K562 (cell line): ENCODE data around the gene P2RY11. TPM values are rescaled to one million over a fixed set of nuclear protein-coding genes. Genes with fewer than 3 reads are reported as not detected.
A peak's percentile ranks its signal among the peaks of the same experiment; 100 is the strongest.

Experiments used
- CBX1 ChIP-seq: sonication (generic); IDR thresholded peaks from 2 replicates; pipeline ENCODE4 v1.6.1; 2016; ENCODE audit warnings: antibody characterized with exemption, low read depth, mild to moderate bottlenecking
- CHCHD3 ChIP-seq: fragments of 250-450 bp; sonication (Bioruptor Pico); IDR thresholded peaks from 2 replicates; pipeline ENCODE4 v2.1.2; 2022; ENCODE audit warnings: mild to moderate bottlenecking
- EP400 ChIP-seq: fragments of 450-650 bp; IDR thresholded peaks from 2 replicates; pipeline ENCODE4 v1.6.1; 2017; ENCODE audit warnings: antibody characterized with exemption, mild to moderate bottlenecking, moderate library complexity
- FUS ChIP-seq: fragments of 200-400 bp; formaldehyde crosslinking; optimal IDR thresholded peaks from 2 replicates; pipeline ENCODE3; 2017; ENCODE audit warnings: low read depth, low read length
- GABPB2 ChIP-seq: fragments of 250-450 bp; sonication (Bioruptor Pico); conservative IDR thresholded peaks from 2 replicates; pipeline ENCODE4 v1.5.1; 2021; ENCODE audit warnings: mild to moderate bottlenecking
- HNRNPL ChIP-seq: fragments of 200-400 bp; formaldehyde crosslinking; IDR thresholded peaks from 2 replicates; pipeline ENCODE4 v1.6.1; 2017; ENCODE audit warnings: low read depth, mild to moderate bottlenecking, low read length
- KDM4B ChIP-seq, 2 experiments: fragments of 450-650 bp in 1 of 2; sonication (generic) in 1 of 2; IDR thresholded peaks; 2 replicates each; pipeline ENCODE4 v1.6.1; 2016 to 2017; ENCODE audit warnings: borderline replicate concordance in 2 of 2, antibody characterized with exemption in 1 of 2, low read depth in 1 of 2, mild to moderate bottlenecking in 1 of 2
- L3MBTL2 ChIP-seq: fragments of 450-650 bp; IDR thresholded peaks from 2 replicates; pipeline ENCODE4 v1.6.1; 2016; ENCODE audit warnings: mild to moderate bottlenecking, moderate library complexity
- MEF2A ChIP-seq: IDR thresholded peaks from 2 replicates; pipeline ENCODE4 v1.6.1; 2011; ENCODE audit warnings: low read depth, mild to moderate bottlenecking, low read length, moderate library complexity; ENCODE audit not compliant: control insufficient read depth
- MEIS2 ChIP-seq: fragments of 450-650 bp; IDR thresholded peaks from 2 replicates; pipeline ENCODE4 v1.6.1; 2014; ENCODE audit warnings: mild to moderate bottlenecking; ENCODE audit not compliant: partially characterized antibody
- NR4A1 ChIP-seq, 2 experiments: fragments of 250-450 bp in 1 of 2; fragments of 450-650 bp in 1 of 2; sonication (Bioruptor Pico) in 1 of 2; IDR thresholded peaks; 2 replicates each; pipeline versions ENCODE4 v1.4.0 to v1.6.1; 2016 to 2020; ENCODE audit warnings: mild to moderate bottlenecking in 2 of 2, missing compliant biosample characterization in 1 of 2, missing genetic modification characterization in 1 of 2, moderate library complexity in 1 of 2
- POLR2H ChIP-seq: IDR thresholded peaks from 2 replicates; pipeline ENCODE4 v1.6.1; 2016; ENCODE audit warnings: missing genetic modification characterization, low read depth, mild to moderate bottlenecking, control low read depth, missing compliant biosample characterization, moderate library complexity
- SMAD4 ChIP-seq: fragments of 250-450 bp; sonication (Bioruptor Pico); conservative IDR thresholded peaks from 2 replicates; pipeline ENCODE4 v1.8.0; 2021; ENCODE audit warnings: inconsistent platforms, mild to moderate bottlenecking, moderate library complexity
- SRSF1 ChIP-seq: fragments of 200-400 bp; formaldehyde crosslinking; IDR thresholded peaks from 2 replicates; pipeline ENCODE4 v1.6.1; 2017; ENCODE audit warnings: mild to moderate bottlenecking, low read depth, low read length, moderate library complexity
- SRSF7 ChIP-seq: fragments of 200-400 bp; formaldehyde crosslinking; optimal IDR thresholded peaks from 2 replicates; pipeline ENCODE3; 2017; ENCODE audit warnings: mild to moderate bottlenecking, low read depth, low read length
- SUPT5H ChIP-seq: fragments of 450-650 bp; IDR thresholded peaks from 2 replicates; pipeline ENCODE4 v1.6.1; 2016
- ZBTB5 ChIP-seq: fragments of 450-650 bp; IDR thresholded peaks from 2 replicates; pipeline ENCODE4 v1.6.1; 2017; ENCODE audit warnings: antibody characterized with exemption
- ZEB2 ChIP-seq: fragments of 450-650 bp; IDR thresholded peaks from 2 replicates; pipeline ENCODE4 v1.6.1; 2016
- ZKSCAN1 ChIP-seq: fragments of 150-350 bp; IDR thresholded peaks from 2 replicates; pipeline ENCODE4 v1.6.1; 2016; ENCODE audit warnings: low read depth, low read length
- ZNF134 ChIP-seq: fragments of 250-450 bp; sonication (Bioruptor Pico); conservative IDR thresholded peaks from 2 replicates; pipeline ENCODE4 v1.4.0; 2020
- ZNF398 ChIP-seq: fragments of 250-450 bp; sonication (Bioruptor Pico); IDR thresholded peaks from 2 replicates; pipeline ENCODE4 v1.8.0; 2021; ENCODE audit warnings: moderate library complexity, mild to moderate bottlenecking, inconsistent platforms
- ZNF507 ChIP-seq: conservative IDR thresholded peaks from 2 replicates; pipeline ENCODE4 v1.6.1; 2017; ENCODE audit warnings: missing genetic modification characterization, missing compliant biosample characterization
- polyA plus RNA-seq, 8 experiments: library from polyadenylated mRNA; depleted of rRNA in 4 of 8; stranded (reverse) in 5 of 8; unstranded in 3 of 8; fragments of >200 nt; fragmentation: Nextera tagmentation in 2 of 8; fragmentation: Illumina TruSeq in 1 of 8; extraction: Ambion mirVana in 2 of 8; extraction: Trizol in 1 of 8; gene quantifications; 2 replicates each; pipeline versions ENCODE4 v1.2.1 to v1.2.3, GENCODE V29; 2011 to 2014; ENCODE audit warnings: inconsistent platforms in 1 of 8, missing spikeins in 1 of 8
- total RNA-seq, 7 experiments: library from RNA; depleted of rRNA in 6 of 7; stranded (reverse); fragments of >200 nt in 6 of 7; fragmentation: Illumina TruSeq in 2 of 7; extraction: Trizol in 2 of 7; gene quantifications; 2 replicates each; pipeline versions ENCODE4 v1.2.1 to v1.2.3, GENCODE V29; 2011 to 2021; ENCODE audit warnings: low replicate concordance in 1 of 7
- TF ChIP-seq, protein P1 (sequence below), 2 experiments: fragments of 450-650 bp in 1 of 2; sonication (generic) in 1 of 2; formaldehyde crosslinking; conservative IDR thresholded peaks; 2 replicates each; pipeline versions ENCODE4 v1.4.0 to v1.8.1; 2020 to 2022; ENCODE audit warnings: mild to moderate bottlenecking in 1 of 2, missing genetic modification reagents in 1 of 2

The P2RY11 gene
- total and polyA plus RNA-seq, 9 of the 15 experiments (the other 6 are each of a cell fraction or from before 2014, with no cell fraction given): 0.03 to 10.1 (median 1.5) TPM

DNA sequence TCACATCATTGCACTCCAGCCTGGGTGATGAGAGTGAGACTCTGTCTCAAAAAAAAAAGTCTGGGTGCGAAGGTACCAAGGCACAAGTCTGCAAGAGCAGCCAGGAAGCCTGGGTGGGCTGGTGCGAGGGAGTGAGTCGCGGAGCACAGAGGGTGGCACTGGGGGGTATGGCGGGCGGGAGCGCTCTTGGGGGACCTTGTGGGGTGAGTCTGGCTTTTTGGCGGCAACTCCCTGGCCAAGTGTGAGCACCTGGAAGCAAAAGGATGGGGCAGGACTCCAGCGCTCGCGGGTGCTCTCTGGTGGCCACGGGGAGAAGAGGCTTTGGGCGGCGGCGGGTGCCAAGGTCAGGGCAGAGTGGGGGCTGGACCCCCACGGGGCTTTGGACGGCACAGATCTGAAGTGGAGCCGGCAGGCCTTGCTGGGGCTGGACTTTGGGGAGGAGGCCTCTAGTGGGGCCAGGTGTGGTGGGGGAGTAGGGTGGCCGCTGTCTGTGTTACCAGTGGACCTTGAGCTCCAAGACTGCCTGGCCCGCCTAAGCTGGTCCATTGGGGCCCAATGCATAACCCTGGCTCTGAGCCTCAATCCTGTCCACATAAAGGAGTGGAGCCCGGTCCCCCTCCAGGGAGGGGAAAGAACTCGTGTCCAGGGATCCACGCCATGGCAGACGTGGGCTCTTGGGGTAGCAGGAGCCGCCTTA, 1.6 kb downstream of the P2RY11 start (continued):
- no peak for TF ChIP-seq SMAD4 (CRISPR knock-in tag)
- no peak for TF ChIP-seq FUS
- TF ChIP-seq ZNF398 (CRISPR knock-in tag): no peak
- TF ChIP-seq MEF2A: no peak
- no peak for TF ChIP-seq ZBTB5
- peak; percentile 46 for TF ChIP-seq L3MBTL2
- TF ChIP-seq, protein P1, sequence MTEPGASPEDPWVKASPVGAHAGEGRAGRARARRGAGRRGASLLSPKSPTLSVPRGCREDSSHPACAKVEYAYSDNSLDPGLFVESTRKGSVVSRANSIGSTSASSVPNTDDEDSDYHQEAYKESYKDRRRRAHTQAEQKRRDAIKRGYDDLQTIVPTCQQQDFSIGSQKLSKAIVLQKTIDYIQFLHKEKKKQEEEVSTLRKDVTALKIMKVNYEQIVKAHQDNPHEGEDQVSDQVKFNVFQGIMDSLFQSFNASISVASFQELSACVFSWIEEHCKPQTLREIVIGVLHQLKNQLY (CRISPR knock-in tag; conservative IDR thresholded peaks at IDR 0.05): 0 out of 4 replicates have a peak, but pooled peaks of 1 of the 2 experiments have one; percentile 61
- peak; percentile 16 for TF ChIP-seq SUPT5H
- TF ChIP-seq HNRNPL: no peak
- 0 out of 4 replicates have a peak, but pooled peaks of 1 of the 2 experiments have one; percentile 52 for TF ChIP-seq KDM4B (IDR thresholded peaks at IDR 0.05; ENCODE audit: borderline replicate concordance in 2 of 2, low read depth in 1 of 2)
- no peak for TF ChIP-seq SRSF7
- peak; percentile 19; the same call in 1 of the 2 replicates for TF ChIP-seq POLR2H (tag)
- TF ChIP-seq ZNF507 (tag): no peak
- TF ChIP-seq CBX1: no peak
- TF ChIP-seq NR4A1 (CRISPR knock-in tag; IDR thresholded peaks at IDR 0.05): 0 out of 2 replicates have a peak, but pooled peaks have one; percentile 31
- TF ChIP-seq NR4A1 (tag; IDR thresholded peaks at IDR 0.05): no peak
- no peak for TF ChIP-seq EP400
- TF ChIP-seq ZEB2: 0 out of 2 replicates have a peak, but pooled peaks have one; percentile 15
- TF ChIP-seq MEIS2: no peak
- no peak for TF ChIP-seq ZNF134 (CRISPR knock-in tag)
- TF ChIP-seq GABPB2: no peak
- TF ChIP-seq ZKSCAN1: no peak
- no peak for TF ChIP-seq SRSF1
- TF ChIP-seq CHCHD3 (CRISPR knock-in tag): no peak
